HepG2 (cell line): ENCODE data around the gene NATD1. TPM values are rescaled to one million over a fixed set of nuclear protein-coding genes. Genes with fewer than 3 reads are reported as not detected.

Source experiments
- ATAC-seq: fragments of 200-7000 bp; cut with Tn5 transposase; 3 replicates; pipeline ENCODE4 v1.9.1; 2020; ENCODE audit warnings: mild to moderate bottlenecking, moderate library complexity
- BruUV-seq: library from RNA; stranded (reverse); fragments of 400-500 nt; replicated peaks from 2 replicates; lab custom pipeline; 2021; lab: Mats Ljungman, UMichigan
- CTCF ChIA-PET: fragments of 300-600 bp; formaldehyde crosslinking; extraction: SDS; loops from one replicate; lab custom pipeline; 2021; ENCODE audit warnings: low total read pairs, inconsistent platforms, low intra/inter-chr PET ratio; lab: Yijun Ruan, JAX
- POLR2A ChIA-PET: fragments of 350-600 bp; sonication (Branson Sonifier 250); formaldehyde crosslinking; loops from one replicate; lab custom pipeline; 2020; ENCODE audit warnings: antibody characterized with exemption, inconsistent platforms; lab: Yijun Ruan, JAX
- DNase-seq: peaks from one replicate; pipeline ENCODE4 v3.0.0-alpha.2; 2015; ENCODE audit warnings: low spot score
- FAIRE-seq: peaks from 3 replicates; lab custom pipeline; 2011; peaks lifted over from hg19 to GRCh38; lab: Jason Lieb, UNC
- H2AFZ ChIP-seq: one replicate; pipeline ENCODE4 v1.6.1; 2011; ENCODE audit warnings: low read length, inconsistent platforms
- H3K27ac ChIP-seq: fragments of 300-600 bp; 3 replicates; pipeline ENCODE4 v1.8.0; 2011; ENCODE audit warnings: mixed run types, mild to moderate bottlenecking, mixed read lengths, low read length, inconsistent platforms; ENCODE audit not compliant: insufficient read depth; ENCODE audit errors: extremely low read length
- H3K27me3 ChIP-seq, 2 experiments: fragments of 200-600 bp in 1 of 2; 2 replicates in 1 of 2; 3 replicates in 1 of 2; pipeline versions ENCODE4 v1.6.0 to v1.8.0; 2011; ENCODE audit warnings: low read length in 2 of 2, mild to moderate bottlenecking in 2 of 2, moderate library complexity in 2 of 2, inconsistent platforms in 1 of 2; ENCODE audit not compliant: insufficient read depth in 2 of 2, control insufficient read depth in 1 of 2
- H3K36me3 ChIP-seq, 2 experiments: fragments of 200-600 bp in 1 of 2; replicated peaks in 1 of 2; 2 replicates in 1 of 2; 3 replicates in 1 of 2; pipeline versions ENCODE4 v1.5.1 to v1.8.0; 2011; ENCODE audit warnings: low read length in 2 of 2, inconsistent platforms in 1 of 2; ENCODE audit not compliant: insufficient read depth in 2 of 2, control insufficient read depth in 1 of 2
- H3K4me1 ChIP-seq: 2 replicates; pipeline ENCODE4 v1.5.1; 2012; ENCODE audit warnings: low read length, inconsistent platforms; ENCODE audit not compliant: insufficient read depth
- H3K4me2 ChIP-seq: 2 replicates; pipeline ENCODE4 v1.6.0; 2011; ENCODE audit warnings: low read depth, low read length, inconsistent platforms
- H3K4me3 ChIP-seq, 3 experiments: fragments of 200-600 bp in 1 of 3; sonication (generic), shearing (Covaris generic) in 1 of 3; replicated peaks in 1 of 3; 2 replicates each; pipeline ENCODE4 v1.5.1; 2011 to 2016; ENCODE audit warnings: low read length in 3 of 3, inconsistent platforms in 2 of 3, low read depth in 2 of 3, mild to moderate bottlenecking in 2 of 3, control low read depth in 1 of 3, mixed read lengths in 1 of 3; ENCODE audit not compliant: insufficient read depth in 1 of 3
- H3K79me2 ChIP-seq: one replicate; pipeline ENCODE4 v1.6.1; 2011; ENCODE audit warnings: low read length, inconsistent platforms; ENCODE audit not compliant: insufficient read depth
- H3K9ac ChIP-seq: 2 replicates; pipeline ENCODE4 v1.6.0; 2011; ENCODE audit warnings: mild to moderate bottlenecking, low read depth, low read length, inconsistent platforms; ENCODE audit not compliant: insufficient read depth
- H3K9me3 ChIP-seq: 2 replicates; pipeline ENCODE4 v1.5.1; 2012; ENCODE audit warnings: mild to moderate bottlenecking, low read length
- H4K20me1 ChIP-seq: 2 replicates; pipeline ENCODE4 v1.6.0; 2011; ENCODE audit warnings: inconsistent platforms, mild to moderate bottlenecking, low read length, moderate library complexity; ENCODE audit not compliant: insufficient read depth
- FOXA1 ChIP-seq, 2 experiments: fragments of 450-650 bp in 1 of 2; sonication (generic) in 1 of 2; formaldehyde crosslinking in 1 of 2; IDR thresholded peaks; 2 replicates each; pipeline versions ENCODE4 v1.4.0 to v1.6.1; 2016 to 2020; ENCODE audit warnings: missing genetic modification reagents in 1 of 2
- HNF4A ChIP-seq: sonication (generic); formaldehyde crosslinking; IDR thresholded peaks from 2 replicates; pipeline ENCODE4 v1.4.0; 2020; ENCODE audit warnings: missing genetic modification reagents
- KLF6 ChIP-seq: IDR thresholded peaks from 2 replicates; pipeline ENCODE4 v1.8.0; 2016; ENCODE audit warnings: missing biosample characterization, missing genetic modification reagents
- MIER3 ChIP-seq: IDR thresholded peaks from 2 replicates; pipeline ENCODE4 v1.6.1; 2016; ENCODE audit warnings: missing compliant biosample characterization, borderline replicate concordance
- MLLT10 ChIP-seq: sonication (generic); formaldehyde crosslinking; IDR thresholded peaks from 2 replicates; pipeline ENCODE4 v1.4.0; 2020; ENCODE audit warnings: missing genetic modification reagents
- ZFP37 ChIP-seq: sonication (generic); formaldehyde crosslinking; IDR thresholded peaks from 2 replicates; pipeline ENCODE4 v1.4.0; 2020; ENCODE audit warnings: missing genetic modification reagents, borderline replicate concordance
- ZNF101 ChIP-seq: sonication (generic); formaldehyde crosslinking; IDR thresholded peaks from 2 replicates; pipeline ENCODE4 v1.4.0; 2020; ENCODE audit warnings: mild to moderate bottlenecking, low read depth, missing genetic modification reagents, borderline replicate concordance
- ZNF335 ChIP-seq: sonication (generic); formaldehyde crosslinking; IDR thresholded peaks from 2 replicates; pipeline ENCODE4 v1.4.0; 2020; ENCODE audit warnings: missing genetic modification reagents
- ZNF619 ChIP-seq: sonication (generic); formaldehyde crosslinking; IDR thresholded peaks from 2 replicates; pipeline ENCODE4 v1.4.0; 2020; ENCODE audit warnings: mild to moderate bottlenecking, missing genetic modification reagents
- ZNF687 ChIP-seq: sonication (generic); formaldehyde crosslinking; IDR thresholded peaks from 2 replicates; pipeline ENCODE4 v1.5.1; 2020; ENCODE audit warnings: mild to moderate bottlenecking, missing genetic modification reagents, moderate library complexity
- ZNF775 ChIP-seq: sonication (generic); formaldehyde crosslinking; IDR thresholded peaks from 2 replicates; pipeline ENCODE4 v1.4.0; 2020; ENCODE audit warnings: missing genetic modification reagents, mild to moderate bottlenecking, moderate library complexity, borderline replicate concordance
- WGBS: methylation state at CpG from one replicate; pipeline ENCODE4 v1.1.6; 2017; ENCODE audit warnings: low lambda C conversion rate; 5-methylcytosine and 5-hydroxymethylcytosine counted together
- in situ Hi-C: cut with HindIII; loops from 2 replicates; pipeline ENCODE4 v1.10.0; 2017; ENCODE audit warnings: low pct_unique_long_range_greater_than_20kb; ENCODE audit not compliant: extremely low pct_ligation_motif_present
- intact Hi-C: fragments of 100-400 bp; cut with micrococcal nuclease; formaldehyde crosslinking; loops from one replicate; pipeline ENCODE4 v1.10.0; 2022; ENCODE audit not compliant: unreplicated experiment
- polyA plus RNA-seq, 8 experiments: library from polyadenylated mRNA; depleted of rRNA in 3 of 8; stranded (reverse) in 7 of 8; unstranded in 1 of 8; fragments of >200 nt; fragmentation: Illumina TruSeq in 4 of 8; extraction: Trizol in 4 of 8; gene quantifications; 2 replicates each; pipeline versions ENCODE4 v1.2.1 to v1.2.3, GENCODE V29; 2011 to 2016; ENCODE audit warnings: low read depth in 4 of 8, missing spikeins in 1 of 8, mixed read lengths in 1 of 8; ENCODE audit not compliant: insufficient read depth in 1 of 8
- total RNA-seq, 5 experiments: library from RNA; depleted of rRNA; stranded (reverse); fragments of >200 nt; fragmentation: Illumina TruSeq; extraction: Trizol; gene quantifications; 2 replicates each; pipeline ENCODE4 v1.2.3, GENCODE V29; 2016; ENCODE audit warnings: low read depth in 1 of 5
- TF ChIP-seq, protein P1 (sequence below): sonication (generic); formaldehyde crosslinking; IDR thresholded peaks from 2 replicates; pipeline ENCODE4 v1.5.1; 2020; ENCODE audit warnings: mild to moderate bottlenecking, moderate library complexity, missing genetic modification reagents

NATD1 gene
- total and polyA plus RNA-seq, 2 of the 13 experiments (the other 11 are each of a cell fraction or from before 2014, with no cell fraction given) = 0.31 to 2.3 TPM

DNA sequence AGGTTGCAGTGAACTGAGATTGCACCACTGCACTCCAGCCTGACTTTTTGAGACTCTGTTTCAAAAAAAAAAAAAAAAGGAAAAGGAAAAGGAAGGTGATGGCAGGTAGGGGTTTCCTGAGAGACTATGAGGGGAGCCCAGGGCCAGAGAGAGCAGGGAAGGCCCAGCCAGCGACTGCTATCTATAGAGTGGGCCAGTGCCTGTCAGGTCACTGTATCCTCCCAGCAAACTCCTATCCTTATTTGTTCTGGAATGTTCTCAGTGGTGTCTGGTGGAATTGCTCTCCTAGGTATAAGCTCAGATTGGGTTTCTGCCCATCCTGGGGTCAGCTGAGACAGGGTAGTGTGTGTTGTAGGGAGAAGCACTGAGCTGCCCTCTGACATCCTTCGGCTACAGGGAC, 24.4 kb downstream of the NATD1 start (continued):
- TF ChIP-seq HNF4A (CRISPR knock-in tag) = no peak

DNA sequence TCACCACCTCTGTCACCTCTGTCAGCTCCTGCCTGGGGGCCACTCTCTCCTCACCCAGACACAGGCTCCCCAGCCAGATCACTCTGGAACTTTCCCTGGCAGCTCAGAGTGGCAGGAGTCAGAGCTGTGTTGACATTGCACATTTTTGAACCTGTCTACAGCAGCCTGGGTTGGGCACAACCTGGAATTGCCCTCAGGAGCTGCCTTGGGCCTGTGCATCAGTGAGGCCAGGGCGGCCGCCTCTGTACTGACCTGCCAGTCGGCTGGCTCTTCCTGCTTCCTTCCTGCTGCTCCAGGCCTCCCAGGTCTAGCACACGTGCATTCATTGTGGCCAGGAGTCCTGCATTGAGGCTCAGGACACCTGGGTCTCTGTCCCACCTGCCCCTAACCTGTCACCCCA, 25.1 kb downstream of the NATD1 start:
- no TSS peak for BruUV-seq

More for the DNA sequence above, 25.1 kb downstream of the NATD1 start:
- intact Hi-C loops (no loop called here), in situ Hi-C loops (no loop called here)
- Histone ChIP-seq H3K79me2 (no peaks in the 10 kb centered on the region), H3K4me2 (no peak overlapping the region), H3K27ac (no peak overlapping the region), H3K9ac (no peak overlapping the region), H3K9me3 (no peaks in the 10 kb centered on the region), H4K20me1 (no peaks in the 10 kb centered on the region), H3K4me3 (no peak overlapping the region), H3K4me1 (peaks cover 20% of the 10 kb centered on the region), H3K36me3 (no peaks in the 10 kb centered on the region), H3K27me3 (no peaks in the 10 kb centered on the region), H2AFZ (no peak overlapping the region)
- ATAC-seq (peak; percentile 81), FAIRE-seq (no peak), DNase-seq (no peak)
- CTCF ChIA-PET = no interaction called here
- POLR2A ChIA-PET = no interaction called here
- WGBS = 20% methylated on average over 1 of the region's 4 CpGs
- TF ChIP-seq FOXA1 (IDR thresholded peaks at IDR 0.05) (no peak), FOXA1 (CRISPR knock-in tag; IDR thresholded peaks at IDR 0.05) (peak; percentile 24; the same call in 1 of the 2 replicates), ZFP37 (CRISPR knock-in tag) (no peak), ZNF619 (CRISPR knock-in tag) (0 out of 2 replicates have a peak, but pooled peaks have one; percentile 13), ZNF775 (CRISPR knock-in tag) (no peak), ZNF101 (CRISPR knock-in tag) (no peak), ZNF687 (CRISPR knock-in tag) (peak; percentile 62), MIER3 (CRISPR knock-in tag) (no peak), MLLT10 (CRISPR knock-in tag) (no peak), ZNF335 (CRISPR knock-in tag) (no peak), KLF6 (CRISPR knock-in tag) (no peak)
- TF ChIP-seq, protein P1, sequence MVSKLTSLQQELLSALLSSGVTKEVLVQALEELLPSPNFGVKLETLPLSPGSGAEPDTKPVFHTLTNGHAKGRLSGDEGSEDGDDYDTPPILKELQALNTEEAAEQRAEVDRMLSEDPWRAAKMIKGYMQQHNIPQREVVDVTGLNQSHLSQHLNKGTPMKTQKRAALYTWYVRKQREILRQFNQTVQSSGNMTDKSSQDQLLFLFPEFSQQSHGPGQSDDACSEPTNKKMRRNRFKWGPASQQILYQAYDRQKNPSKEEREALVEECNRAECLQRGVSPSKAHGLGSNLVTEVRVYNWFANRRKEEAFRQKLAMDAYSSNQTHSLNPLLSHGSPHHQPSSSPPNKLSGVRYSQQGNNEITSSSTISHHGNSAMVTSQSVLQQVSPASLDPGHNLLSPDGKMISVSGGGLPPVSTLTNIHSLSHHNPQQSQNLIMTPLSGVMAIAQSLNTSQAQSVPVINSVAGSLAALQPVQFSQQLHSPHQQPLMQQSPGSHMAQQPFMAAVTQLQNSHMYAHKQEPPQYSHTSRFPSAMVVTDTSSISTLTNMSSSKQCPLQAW (CRISPR knock-in tag) = no peak
